Measurements from ENCODE around the gene MRPS18A. TPM values are rescaled to one million over a fixed set of nuclear protein-coding genes. Genes with fewer than 3 reads are reported as not detected.
A peak's percentile ranks its signal among the peaks of the same experiment; 100 is the strongest.

The MRPS18A gene
- total and polyA plus RNA-seq, 2 of the 13 experiments (the other 11 are each of a cell fraction or from before 2014, with no cell fraction given), result 87.8 to 89.1 TPM

GRCh38 chr6:43699564-43700186, 12.1 kb upstream of the MRPS18A start (continued):
- no peak for TF ChIP-seq EEA1 (CRISPR knock-in tag; IDR thresholded peaks at IDR 0.05; ENCODE audit: borderline replicate concordance)
- TF ChIP-seq EHMT2 (IDR thresholded peaks at IDR 0.05; ENCODE audit: borderline replicate concordance, low read depth, low read length), result no peak
- TF ChIP-seq HNRNPK (IDR thresholded peaks at IDR 0.05; ENCODE audit: low read depth, low read length, poor library complexity, severe bottlenecking), result peak; percentile 29
- TF ChIP-seq SIX4 (CRISPR knock-in tag; IDR thresholded peaks at IDR 0.05), result no peak
- no peak for TF ChIP-seq NR3C1 (CRISPR knock-in tag; IDR thresholded peaks at IDR 0.05)
- TF ChIP-seq HMG20A (CRISPR knock-in tag; IDR thresholded peaks at IDR 0.05; ENCODE audit: borderline replicate concordance), result peak; percentile 24; the same call in 1 of the 2 replicates
- TF ChIP-seq HOXA7 (CRISPR knock-in tag; IDR thresholded peaks at IDR 0.05), result no peak
- no peak for TF ChIP-seq ATF7-NPFF (CRISPR knock-in tag; IDR thresholded peaks at IDR 0.05; ENCODE audit: low read depth)
- no peak for TF ChIP-seq SAFB2 (CRISPR knock-in tag; IDR thresholded peaks at IDR 0.05; ENCODE audit: borderline replicate concordance, low read depth)
- no peak for TF ChIP-seq ZNF33A (CRISPR knock-in tag; IDR thresholded peaks at IDR 0.05; ENCODE audit: borderline replicate concordance)
- TF ChIP-seq, protein P1, sequence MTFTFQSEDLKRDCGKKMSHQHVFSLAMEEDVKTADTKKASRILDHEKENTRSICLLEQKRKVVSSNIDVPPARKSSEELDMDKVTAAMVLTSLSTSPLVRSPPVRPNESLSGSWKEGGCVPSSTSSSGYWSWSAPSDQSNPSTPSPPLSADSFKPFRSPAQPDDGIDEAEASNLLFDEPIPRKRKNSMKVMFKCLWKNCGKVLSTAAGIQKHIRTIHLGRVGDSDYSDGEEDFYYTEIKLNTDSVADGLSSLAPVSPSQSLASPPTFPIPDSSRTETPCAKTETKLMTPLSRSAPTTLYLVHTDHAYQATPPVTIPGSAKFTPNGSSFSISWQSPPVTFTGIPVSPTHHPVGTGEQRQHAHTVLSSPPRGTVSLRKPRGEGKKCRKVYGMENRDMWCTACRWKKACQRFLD (CRISPR knock-in tag; IDR thresholded peaks at IDR 0.05; ENCODE audit: borderline replicate concordance), result no peak
- no peak for TF ChIP-seq NFIB (CRISPR knock-in tag; IDR thresholded peaks at IDR 0.05; ENCODE audit: borderline replicate concordance)
- TF ChIP-seq ZNF484 (CRISPR knock-in tag; IDR thresholded peaks at IDR 0.05; ENCODE audit: borderline replicate concordance, low read depth), result no peak
- no peak for TF ChIP-seq ISX (CRISPR knock-in tag; conservative IDR thresholded peaks at IDR 0.05)
- TF ChIP-seq ZNF614 (CRISPR knock-in tag; IDR thresholded peaks at IDR 0.05; ENCODE audit: borderline replicate concordance), result no peak
- TF ChIP-seq TCF7 (IDR thresholded peaks at IDR 0.05; ENCODE audit: low read depth), result no peak
- no peak for TF ChIP-seq ZNF383 (CRISPR knock-in tag; IDR thresholded peaks at IDR 0.05; ENCODE audit: borderline replicate concordance)
- no peak for TF ChIP-seq GTF3A (CRISPR knock-in tag; conservative IDR thresholded peaks at IDR 0.05)
- no peak for TF ChIP-seq SOX6 (IDR thresholded peaks at IDR 0.05)
- TF ChIP-seq SOX6 (CRISPR knock-in tag; IDR thresholded peaks at IDR 0.05), result peak; percentile 81
- TF ChIP-seq ZNF207 (IDR thresholded peaks at IDR 0.05; ENCODE audit: borderline replicate concordance), result no peak
- no peak for TF ChIP-seq AFF4 (CRISPR knock-in tag; IDR thresholded peaks at IDR 0.05)
- no peak for TF ChIP-seq KLF15 (CRISPR knock-in tag; IDR thresholded peaks at IDR 0.05; ENCODE audit: borderline replicate concordance)
- TF ChIP-seq PTBP1 (IDR thresholded peaks at IDR 0.05; ENCODE audit: low read depth, low read length, poor library complexity, severe bottlenecking), result no peak
- no peak for TF ChIP-seq TGIF2 (CRISPR knock-in tag; IDR thresholded peaks at IDR 0.05)
- no peak for TF ChIP-seq MTF1 (CRISPR knock-in tag; IDR thresholded peaks at IDR 0.05)
- no peak for TF ChIP-seq ZNF737 (CRISPR knock-in tag; IDR thresholded peaks at IDR 0.05; ENCODE audit: borderline replicate concordance)

Data from HepG2 (cell line).